Activated CD8-positive, alpha-beta memory T cell treated with anti-CD3 and anti-CD28 coated beads, Interleukin-2, amount 50 U/mL, for 24 hours (primary cell): Measurements from ENCODE around the gene ERLEC1.
A peak's percentile ranks its signal among the peaks of the same experiment; 100 is the strongest.
"Not testable (repeated sequence)": the region's sequence is repeated elsewhere in the genome, so short reads cannot be mapped to it uniquely, and the experiment has no call there.

Source experiments
- DNase-seq: peaks from one replicate; pipeline ENCODE4 v3.0.0-alpha.2; 2020; ENCODE audit errors: extremely low read depth

Gene ERLEC1

DNA sequence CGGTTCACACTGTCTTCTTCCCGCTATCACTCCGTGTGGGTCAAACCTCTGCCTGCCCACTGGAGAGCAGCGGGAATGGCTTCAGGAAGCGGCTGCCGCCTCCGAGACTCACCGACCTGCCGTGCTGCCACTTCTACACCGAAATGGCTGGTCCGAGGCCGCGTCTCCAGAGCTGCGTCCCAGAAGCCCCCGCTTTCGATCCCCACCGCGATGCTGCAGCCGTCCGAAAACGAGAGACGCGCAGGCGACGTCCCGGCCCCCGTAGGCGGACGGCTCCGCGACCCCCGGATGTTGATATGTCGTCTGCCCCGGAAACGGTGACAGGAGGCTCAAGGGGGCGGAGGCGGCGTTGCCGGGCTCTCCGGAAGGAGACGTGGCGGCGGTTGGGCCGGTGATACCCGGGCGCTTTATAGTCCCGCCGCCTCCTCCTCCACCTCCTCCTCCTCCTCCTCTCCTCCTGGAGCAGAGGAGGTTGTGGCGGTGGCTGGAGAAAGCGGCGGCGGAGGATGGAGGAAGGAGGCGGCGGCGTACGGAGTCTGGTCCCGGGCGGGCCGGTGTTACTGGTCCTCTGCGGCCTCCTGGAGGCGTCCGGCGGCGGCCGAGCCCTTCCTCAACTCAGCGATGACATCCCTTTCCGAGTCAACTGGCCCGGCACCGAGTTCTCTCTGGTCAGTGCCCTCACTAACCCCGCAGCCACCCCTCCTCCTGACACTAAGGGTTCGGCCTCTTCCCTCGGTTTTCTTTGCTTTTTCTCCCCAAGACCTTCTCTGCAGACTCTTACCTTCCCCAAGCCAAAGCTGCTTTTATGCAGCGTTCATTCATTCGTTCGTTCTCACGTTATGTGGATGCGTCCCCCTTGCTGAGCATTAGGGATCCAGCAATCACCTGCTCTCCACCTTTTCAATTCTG is at the start of gene ERLEC1, which contains the start of gene ASB3:
Gene ERLEC1, plus strand, starts transcription at position 340 of the 909 bp plus-strand sequence. Its CDS starts 167 bp downstream, at position 507.
Gene ASB3, minus strand, starts transcription at position 249 of the 909 bp plus-strand sequence. CDS start 21,381 bp downstream, outside the sequence.
- peak; percentile 82 for DNase-seq

DNA sequence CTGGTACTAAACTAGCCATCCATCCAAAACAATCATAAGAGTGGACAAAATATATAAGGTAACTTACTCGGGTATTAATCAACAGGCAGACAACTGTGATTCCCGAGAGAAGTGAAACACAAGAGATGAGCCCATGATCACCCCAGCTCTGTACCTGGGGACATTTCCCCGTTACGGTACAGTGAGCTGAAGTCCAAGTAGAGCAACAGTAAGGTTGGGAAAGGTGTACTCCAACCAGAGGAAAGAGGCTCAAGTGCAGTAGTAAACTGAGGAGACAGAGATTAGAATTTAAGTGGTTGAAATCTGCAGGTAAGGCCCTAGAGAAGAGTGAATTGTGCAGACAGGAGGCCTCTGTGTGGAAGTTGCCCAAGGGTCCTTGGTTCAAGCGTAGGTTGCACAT is 49.8 kb upstream of the ERLEC1 start:
- no peak for DNase-seq

DNA sequence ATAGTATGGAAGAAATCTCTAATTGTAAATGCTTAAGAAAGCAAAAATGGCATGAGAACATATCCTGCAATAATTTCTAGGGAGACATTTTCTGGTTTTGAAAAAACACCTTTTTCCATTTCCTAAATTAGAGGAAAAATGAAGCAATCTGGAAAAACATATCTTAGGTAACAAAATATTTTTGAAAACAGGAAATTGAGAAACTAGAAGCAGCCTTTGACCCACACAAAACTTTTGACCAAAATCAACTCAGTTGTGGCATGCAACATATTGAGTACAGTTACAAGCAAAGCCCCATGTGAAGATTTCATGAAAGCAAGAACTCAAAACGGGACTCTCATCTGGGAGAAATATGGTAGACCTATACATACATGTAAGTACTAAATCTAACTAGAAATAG is 47.8 kb upstream of the ERLEC1 start:
- DNase-seq: no peak

- no peak for DNase-seq
Observed at GRCh38 chr2:53740170-53740569, 46.7 kb upstream of the ERLEC1 start.

GRCh38 chr2:53744395-53745065 is 42.3 kb upstream of the ERLEC1 start:
- no peak for DNase-seq

DNA sequence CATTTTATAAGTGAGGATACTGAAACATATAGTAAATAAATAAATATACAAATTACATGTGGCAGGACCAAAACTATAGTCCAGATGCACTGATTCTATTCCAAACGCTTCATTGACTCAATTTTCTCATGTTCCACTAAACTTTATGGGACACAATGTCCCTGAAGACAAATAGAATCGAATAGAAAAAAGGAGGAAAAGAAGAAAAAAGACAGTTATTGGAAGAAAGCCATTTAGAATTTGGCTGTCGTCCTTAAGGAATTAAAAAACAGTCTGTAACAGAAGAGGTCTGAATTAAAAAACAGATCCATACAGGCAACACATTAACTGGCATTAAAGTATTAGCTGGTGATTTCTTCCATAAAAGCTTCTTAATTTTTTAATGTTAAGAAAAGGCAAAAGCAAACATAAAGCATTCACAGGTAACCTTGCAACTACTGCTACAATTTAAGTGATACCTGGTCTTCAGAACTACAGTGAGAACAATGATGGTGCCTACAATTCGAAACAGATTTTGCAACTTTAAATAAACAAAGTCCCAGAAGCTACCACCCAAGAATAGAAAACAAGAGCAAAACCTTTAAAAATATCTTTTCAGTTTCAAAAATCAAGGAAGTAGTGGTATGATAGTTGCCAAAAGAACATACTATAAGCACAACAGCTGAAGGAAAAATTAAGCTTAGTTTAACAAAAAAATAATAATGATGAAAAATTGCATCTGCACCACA is 36.6 kb upstream of the ERLEC1 start:
- no peak for DNase-seq

GRCh38 chr2:53751728-53752127 is 35.1 kb upstream of the ERLEC1 start:
- DNase-seq: no peak

GRCh38 chr2:53752385-53752784 is 34.5 kb upstream of the ERLEC1 start:
- no peak for DNase-seq

DNA sequence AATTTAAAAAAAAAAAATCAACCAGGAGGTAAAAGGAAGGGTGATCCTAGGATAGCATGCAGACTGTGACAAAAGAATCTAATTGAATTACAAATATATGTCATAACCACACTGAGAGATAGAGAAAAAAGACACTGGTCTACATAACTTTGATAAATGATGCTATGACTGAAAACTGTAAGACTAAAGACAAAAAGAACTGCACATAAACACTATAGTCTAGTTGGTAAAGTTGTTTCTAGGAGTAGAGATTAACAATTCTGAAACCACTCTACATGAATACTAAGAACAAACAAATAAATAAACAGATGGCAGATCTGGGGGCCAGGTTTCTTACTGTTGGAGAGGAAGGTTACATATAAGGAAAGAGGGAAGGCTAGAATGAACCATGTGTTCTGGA is 33.8 kb upstream of the ERLEC1 start:
- DNase-seq: no peak

DNA sequence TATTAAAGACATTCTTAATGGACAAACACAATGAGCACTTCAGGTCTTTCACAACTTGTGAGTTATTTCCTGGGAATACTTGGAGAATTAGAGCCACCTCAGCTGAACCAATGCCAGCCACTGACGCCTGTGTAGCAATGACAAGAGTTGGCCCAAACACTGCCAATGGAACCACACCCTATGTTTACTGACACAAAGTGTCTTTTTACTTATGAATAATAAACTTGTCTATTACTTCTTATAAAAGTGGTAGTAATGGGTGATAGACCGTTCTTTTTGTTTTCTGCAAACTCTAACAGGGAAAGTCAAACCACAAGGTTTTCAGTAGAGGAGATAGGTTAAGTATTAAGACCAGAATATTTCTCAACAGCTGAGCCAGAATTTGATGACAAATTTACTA is 31.7 kb upstream of the ERLEC1 start:
- no peak for DNase-seq

- DNase-seq: no peak
Observed at GRCh38 chr2:53756644-53757043, 30.2 kb upstream of the ERLEC1 start.

DNA sequence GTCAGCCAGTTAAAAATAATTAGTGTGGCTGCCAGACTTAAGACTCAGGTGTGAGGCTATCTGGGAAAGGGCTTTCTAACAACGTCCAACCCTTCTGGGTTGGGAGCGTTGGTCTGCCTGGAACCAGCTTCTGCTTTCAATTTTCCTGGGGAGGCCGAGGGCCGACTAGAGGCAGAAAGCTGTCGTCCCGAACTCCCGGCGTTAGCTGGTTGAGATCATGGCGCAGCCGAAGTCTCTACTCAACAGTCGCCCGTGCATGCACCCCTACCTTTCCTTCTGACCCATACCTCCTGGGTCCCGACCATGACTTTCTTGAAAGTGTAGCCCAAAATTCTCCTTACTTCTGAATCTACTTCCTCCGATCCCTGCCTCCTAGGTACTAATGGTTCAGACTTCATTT is 29.6 kb upstream of the ERLEC1 start:
- not testable (repeated sequence) for DNase-seq

DNA sequence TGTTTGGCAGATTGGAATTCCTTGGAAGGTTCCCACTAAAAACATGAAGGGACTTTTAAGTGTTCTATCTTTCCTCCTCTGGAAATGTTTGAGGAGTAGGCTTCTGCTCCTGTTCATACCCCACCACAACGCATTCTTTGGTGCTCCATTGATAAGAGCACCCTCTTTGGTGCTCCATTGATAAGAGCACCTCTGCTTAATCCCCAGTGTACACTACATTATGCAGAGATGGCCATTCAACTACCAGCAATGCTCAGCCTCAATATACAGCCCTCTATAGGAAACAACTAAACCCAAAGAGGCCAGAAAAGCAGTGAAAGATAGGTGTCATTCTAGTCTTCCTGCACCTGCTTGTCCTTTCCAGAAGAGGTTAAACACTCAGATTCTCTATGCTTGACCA is 21.1 kb upstream of the ERLEC1 start:
- no peak for DNase-seq

DNA sequence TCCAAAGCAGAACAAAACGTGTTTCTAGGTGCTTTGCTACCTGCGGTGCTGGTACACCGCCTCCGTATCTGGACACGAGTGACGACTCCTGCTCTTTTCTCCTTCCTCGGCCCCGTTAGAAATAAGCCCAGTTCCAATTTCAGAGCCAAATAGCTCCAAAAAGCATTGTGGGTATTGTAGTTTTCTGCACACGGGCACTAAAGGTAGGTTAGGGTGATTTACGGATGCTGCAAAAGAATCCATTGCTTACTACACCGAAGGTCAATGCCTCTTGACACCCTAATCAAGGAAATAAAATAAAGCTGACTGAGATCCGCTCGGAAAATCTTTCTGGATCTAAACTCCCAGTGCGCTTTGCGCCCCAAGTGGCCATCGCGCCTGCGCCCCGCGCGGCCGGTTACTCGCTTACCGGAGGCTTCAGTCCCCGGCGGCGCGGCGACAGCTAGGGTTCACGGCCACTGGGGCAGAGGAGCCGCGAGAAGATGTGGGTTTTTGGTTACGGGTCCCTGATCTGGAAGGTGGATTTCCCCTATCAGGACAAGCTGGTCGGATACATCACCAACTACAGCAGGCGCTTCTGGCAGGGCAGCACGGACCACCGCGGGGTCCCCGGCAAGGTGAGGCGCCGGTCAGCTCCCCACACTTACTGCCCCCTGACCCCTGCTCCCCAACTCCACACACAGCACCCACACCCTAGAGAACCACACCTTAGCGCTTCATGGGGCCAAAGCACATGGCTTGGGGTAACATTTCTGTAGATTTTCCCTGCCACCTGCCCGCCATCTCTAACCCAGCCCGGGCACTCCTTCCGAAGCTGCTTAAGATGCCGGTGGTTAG is 19.2 kb upstream of the ERLEC1 start, which contains the start of gene CHAC2:
Gene CHAC2, plus strand, starts transcription at position 400 of the 837 bp plus-strand sequence. Its CDS starts 83 bp downstream, at position 483.
- peak; percentile 63 for DNase-seq

GRCh38 chr2:53768242-53768542 is 18.7 kb upstream of the ERLEC1 start:
- no peak for DNase-seq

GRCh38 chr2:53769318-53769945 is 17.4 kb upstream of the ERLEC1 start:
- DNase-seq: no peak

- no peak for DNase-seq
Observed at GRCh38 chr2:53770264-53770663, 16.6 kb upstream of the ERLEC1 start.

DNA sequence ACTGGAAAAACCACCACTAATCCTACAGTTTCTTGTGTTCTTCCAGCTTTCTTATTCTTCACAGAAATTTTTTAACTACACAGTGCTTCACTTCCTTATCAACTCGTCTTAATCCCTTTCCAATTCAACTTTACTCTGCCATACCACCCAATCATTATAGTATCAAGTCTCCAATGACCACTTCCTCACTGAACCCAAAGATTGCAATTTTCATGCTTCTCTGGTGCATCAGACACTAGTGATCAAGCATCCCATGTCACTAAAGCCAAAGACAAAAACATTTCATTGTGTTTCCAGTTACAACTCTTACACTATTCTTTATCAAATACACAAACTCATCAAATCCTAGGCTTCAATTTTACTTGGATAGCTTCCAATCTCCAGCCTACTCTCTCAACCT is 9.7 kb upstream of the ERLEC1 start:
- no peak for DNase-seq

- DNase-seq: no peak
Observed at GRCh38 chr2:53778536-53779162, 8.2 kb upstream of the ERLEC1 start.

GRCh38 chr2:53780056-53780455 is 6.8 kb upstream of the ERLEC1 start:
- no peak for DNase-seq
